ENCODE measurements around the gene KCTD1.
"Not testable (repeated sequence)": the region's sequence is repeated elsewhere in the genome, so short reads cannot be mapped to it uniquely, and the experiment has no call there.

Gene KCTD1

DNA sequence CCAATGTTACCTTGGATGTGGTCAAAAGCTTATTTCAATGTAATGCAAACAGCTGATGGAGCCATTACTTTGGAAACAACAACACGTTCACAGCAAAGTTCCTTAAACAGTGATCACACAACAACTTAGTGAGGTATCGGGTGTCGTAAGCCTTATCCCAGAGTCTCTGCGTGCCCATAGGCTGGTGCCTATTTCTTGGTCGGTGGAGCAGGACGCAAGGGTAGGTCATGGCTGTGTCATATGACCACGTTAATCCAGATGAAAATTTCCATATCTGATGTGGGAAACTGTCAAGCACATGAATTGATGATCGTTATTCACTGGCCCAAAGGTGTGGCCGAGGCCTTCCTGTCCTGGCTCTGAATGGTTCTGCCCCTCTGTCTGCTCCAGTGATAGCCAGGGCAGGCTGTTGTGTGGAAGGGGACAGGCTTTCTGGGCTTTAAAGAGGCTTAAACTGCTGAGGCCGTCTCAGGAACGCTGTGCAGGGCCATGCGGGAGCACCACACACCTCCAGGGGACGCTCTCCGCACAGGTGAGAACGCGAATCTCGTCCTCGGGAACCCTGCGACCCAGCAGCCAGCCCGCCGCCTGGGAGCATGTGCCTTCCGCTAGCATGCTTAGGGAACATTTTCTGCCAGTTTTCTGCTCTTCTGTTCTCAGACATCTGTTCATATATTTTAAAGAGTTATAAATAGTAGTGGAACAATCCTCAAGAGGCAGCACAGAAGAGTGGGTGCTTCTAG lies 90.6 kb downstream of the KCTD1 start:
- DNase-seq (ENCODE audit: low spot score) = peak; percentile 64

DNA sequence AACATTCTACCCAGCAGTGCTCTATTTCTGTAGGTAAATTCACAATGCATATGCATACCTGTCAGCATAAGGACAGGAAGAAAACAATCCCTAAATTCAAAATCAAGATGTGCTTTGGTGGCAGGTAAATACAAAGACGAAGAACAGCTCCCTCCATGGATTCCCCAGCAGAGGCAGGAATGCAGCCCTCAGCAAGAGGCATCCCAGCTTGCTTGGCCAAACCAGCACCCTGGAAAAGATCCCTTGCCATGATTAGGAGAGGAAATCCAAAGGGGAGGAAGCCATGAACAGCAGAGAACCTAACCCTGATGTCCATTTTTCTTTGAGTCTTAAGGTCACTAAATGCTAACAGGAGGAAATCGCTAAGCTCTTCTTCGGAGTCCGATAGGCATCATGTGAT lies 91.2 kb downstream of the KCTD1 start:
- DNase-seq (ENCODE audit: low spot score) = no peak

DNA sequence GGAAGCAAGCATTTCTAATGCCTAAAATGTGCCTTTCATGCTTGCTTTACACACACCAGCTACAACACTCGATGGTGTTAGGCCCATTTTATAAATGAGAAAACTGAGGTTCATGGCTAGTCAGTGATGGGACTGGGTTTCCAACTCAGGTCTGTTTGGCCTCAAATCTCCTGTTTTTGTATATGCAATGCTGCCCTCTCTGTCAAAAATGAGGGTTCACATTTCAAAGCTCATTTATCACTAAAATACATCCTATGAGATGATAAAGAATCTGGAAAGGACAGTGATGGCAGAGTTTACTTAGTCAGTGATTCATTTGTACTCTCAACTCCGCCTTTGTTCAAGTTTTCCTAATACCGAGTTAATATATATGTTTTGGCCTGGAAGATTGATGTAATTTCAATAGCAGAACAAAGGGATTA lies 92.3 kb downstream of the KCTD1 start:
- DNase-seq (ENCODE audit: low spot score) = no peak

DNA sequence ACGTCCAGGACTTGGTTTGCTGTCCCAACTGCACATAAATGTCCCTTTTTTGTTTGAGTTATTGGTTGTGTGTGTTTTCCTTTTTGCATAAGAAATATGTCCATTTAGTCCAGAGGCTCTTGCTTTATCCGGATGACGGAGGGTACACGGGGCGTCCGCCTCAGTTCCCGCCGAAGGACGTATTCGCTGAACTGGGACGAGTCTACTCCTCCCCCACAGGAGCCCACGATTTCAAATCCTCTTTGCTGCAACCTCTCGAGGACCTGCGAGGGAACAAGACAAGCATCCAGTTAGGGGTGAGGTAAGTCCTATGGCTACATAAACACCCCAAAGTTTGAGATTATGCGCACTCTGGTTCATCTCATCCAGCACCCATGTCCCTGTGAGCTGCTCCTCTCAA lies 92.7 kb downstream of the KCTD1 start:
- DNase-seq (ENCODE audit: low spot score) = no peak

DNA sequence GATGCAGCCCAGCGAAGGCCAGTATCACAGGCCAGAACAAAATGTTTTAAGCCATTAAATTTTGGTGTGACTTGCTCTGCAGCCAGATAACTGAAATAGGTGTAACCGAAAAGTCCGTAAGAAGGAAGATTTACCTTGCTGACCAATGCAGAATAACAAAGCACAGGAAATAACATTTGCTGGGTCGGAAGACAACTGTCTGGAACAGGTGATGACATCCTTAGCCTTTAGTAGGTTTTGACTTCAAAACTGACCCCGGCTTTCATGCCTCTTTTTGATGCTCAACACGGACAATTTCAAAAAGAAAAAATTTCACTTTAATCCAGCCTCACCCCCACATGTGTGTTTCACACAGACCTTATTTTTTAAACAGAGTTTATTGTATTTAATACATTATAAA lies 93.7 kb downstream of the KCTD1 start:
- no peak for DNase-seq (ENCODE audit: low spot score)

DNA sequence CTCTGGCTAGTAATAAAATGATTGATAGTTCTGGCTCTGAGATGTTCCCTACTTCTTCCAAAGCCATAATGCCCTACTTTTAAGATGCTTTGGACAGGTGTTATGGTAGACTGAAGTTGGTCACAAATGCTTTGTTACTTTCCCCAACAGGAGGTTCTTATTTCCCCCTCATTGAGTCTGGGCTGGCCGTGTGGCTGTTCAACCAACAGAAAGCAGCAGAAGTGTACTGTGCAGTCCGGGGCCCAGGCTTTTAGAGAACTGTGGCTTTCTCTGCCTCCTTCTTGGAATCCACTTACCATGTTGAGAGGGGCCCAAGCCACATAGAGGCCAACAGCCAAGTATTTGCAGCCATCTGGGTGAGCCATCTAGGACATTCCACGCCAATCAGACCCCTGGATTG lies 94.2 kb downstream of the KCTD1 start:
- no peak for DNase-seq (ENCODE audit: low spot score)

DNA sequence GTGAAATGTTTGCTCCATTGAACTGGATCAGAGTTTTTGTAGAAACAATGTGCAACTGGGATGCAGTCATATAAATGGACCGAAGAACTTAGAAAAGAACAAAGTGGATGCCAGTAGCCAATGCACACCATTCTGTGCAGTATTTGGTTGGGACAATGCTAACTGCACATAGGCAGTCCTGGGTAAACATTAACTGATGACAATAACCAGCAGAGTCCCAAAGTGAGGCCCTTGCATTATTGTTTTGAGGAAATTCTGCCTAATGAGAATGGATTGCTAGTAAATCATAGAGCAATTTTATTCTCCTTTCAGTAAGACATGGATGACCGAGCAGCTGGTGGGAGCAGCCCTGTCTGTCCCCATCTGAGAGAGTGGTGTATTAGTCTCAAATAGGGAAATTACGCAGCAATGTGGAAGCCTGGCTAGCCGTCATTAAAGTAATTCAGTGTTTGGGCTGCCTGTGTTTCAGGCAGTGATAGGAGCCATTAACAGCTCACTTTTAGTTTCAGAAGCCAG lies 94.9 kb downstream of the KCTD1 start:
- DNase-seq (ENCODE audit: low spot score) = no peak

DNA sequence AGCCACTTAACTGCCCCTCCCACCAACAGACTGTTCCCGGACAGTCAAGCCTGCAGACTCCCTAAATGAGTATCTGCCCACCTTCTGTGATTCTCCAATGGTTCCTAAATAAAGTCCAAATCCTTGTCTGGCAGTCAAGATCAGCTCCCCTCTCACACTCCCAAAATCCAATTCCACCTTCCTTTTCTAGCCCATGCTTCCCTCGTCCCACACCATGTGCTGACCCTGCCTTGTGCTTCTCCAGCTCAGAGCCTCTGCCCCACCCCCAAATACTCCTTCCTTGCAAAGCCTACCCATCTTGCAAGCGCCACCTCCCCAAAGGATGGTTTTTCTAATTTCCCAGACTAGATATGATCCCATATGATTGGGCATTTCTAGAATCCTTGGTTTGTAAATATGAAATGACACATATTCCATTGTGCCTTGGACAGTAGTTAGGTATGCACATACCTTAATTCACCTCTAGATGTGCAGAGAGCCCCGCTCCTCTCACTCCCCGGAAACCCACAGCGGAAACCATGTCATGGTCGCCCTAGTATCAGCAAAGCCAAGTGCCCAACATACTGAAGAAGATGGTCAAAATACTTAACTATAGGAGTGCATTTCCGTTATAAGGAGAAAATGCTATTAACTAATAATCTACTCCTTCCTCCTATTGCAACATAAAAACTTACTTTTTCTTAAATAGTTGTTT lies 97.2 kb downstream of the KCTD1 start:
- no peak for DNase-seq (ENCODE audit: low spot score)

DNA sequence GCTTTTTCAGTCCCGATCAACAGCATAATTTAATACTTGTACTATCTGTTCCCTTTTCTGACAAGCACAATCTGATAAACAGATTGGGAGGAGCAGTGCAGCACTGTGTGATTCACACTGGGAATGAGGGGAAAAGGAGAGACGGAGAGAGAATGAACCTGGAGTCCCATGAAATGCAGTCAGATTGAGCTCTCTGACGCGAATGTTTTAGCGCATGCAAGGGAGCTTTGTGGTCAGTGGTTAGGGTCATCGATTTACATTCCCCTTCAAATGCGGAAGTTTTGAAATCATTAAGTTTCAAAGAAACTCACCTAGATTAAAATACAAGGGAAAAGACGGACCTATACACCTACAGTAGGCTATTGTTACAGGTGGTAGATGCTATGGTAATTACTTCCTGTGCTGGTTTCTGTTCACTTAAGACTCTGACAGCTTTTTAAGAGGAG lies 99.6 kb downstream of the KCTD1 start:
- DNase-seq (ENCODE audit: low spot score) = no peak

DNA sequence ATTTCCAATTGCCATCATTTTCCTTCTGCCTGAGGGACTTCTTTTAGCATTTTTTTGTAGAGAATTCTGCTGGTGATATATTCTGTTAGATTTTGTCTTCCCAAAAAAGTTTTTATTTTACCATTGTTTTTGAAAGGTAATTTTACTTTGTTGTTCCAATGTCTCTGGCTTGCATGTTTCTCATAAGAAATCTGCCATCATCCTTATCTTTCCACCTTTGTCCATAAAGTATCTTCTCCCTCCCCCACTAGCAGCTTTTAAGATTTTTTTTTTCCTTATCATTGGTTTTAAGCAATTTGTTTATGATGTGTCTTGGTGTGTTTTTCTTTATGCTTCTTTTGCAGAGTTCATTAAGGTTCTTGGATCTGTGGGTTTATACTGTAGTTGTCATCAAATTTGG lies 104.5 kb downstream of the KCTD1 start:
- no peak for DNase-seq (ENCODE audit: low spot score)

DNA sequence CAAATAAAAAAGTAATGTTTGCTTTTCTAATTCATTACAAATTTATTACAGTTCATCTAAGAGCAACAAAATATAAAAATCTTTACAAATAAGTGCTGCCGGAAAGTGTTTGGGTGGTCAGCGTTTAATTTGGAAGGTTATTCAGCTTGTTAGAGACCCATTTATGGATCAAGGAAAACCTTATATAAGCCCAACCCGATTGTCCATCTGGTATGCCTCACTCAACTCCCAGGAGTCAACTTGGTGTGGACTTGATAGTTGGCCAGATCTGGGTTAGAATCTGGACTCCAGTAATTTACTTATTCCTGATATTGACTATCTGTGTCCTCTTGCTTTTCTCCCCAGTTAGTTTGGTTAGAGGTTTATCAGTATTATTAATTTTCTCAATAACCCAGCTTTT lies 106.2 kb downstream of the KCTD1 start:
- DNase-seq (ENCODE audit: low spot score) = no peak

DNA sequence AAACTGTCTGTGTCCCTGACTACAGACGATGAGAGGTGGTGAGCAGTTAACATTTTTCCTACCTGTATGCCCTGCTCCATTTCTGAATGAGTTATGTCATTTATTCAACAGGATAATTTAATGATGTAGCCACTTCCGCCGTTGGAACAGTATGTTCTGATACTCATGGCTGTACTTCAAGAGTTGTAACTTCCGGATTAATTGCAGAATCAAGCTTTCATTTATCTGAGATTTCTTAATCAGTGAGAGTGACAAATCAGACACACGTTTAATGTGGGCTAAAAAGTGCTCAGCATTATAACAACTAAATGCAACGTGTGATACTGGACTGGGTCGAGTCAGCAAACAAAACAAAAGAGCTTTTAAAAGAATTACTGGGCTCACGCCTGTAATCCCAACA lies 107.7 kb downstream of the KCTD1 start:
- DNase-seq (ENCODE audit: low spot score) = no peak

DNA sequence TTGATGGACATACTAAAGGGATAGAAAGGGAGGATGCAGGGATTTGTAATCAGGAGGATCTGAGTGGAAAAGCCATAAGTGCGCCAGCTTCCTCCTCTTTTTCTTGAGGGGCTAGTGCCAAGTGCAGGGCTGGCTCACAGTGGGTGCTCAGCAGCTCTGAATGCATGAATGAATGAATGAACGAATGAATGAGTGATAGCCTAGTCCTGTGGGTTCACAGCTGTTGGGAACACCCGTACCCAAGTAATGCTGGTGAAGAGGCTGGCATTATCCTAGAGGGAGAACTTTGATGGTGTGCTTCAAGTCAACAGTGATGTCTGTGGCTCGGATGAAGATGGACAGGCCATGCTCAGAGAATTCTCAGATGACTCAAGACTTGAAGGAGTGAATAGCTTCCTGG lies 108.8 kb downstream of the KCTD1 start:
- DNase-seq (ENCODE audit: low spot score) = no peak

DNA sequence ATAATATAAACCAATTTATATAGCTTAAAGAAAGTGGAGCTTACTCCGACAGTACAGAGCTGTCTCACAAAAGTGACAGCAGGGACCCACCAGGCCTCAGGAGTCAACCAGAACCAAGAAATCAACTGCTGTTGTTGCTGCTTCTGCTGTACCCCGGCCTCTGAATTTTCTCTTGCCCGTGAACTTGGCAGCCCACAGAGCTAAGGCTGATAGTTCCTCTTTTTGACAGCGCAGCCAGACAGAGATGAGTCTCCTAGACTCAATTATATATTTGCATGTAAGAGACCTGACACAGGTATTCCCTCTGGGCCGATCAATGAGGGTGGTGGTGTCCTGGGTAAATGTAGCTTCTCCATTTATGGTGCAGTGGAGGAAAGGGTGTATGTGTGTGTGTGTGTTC lies 109.4 kb downstream of the KCTD1 start:
- no peak for DNase-seq (ENCODE audit: low spot score)

DNA sequence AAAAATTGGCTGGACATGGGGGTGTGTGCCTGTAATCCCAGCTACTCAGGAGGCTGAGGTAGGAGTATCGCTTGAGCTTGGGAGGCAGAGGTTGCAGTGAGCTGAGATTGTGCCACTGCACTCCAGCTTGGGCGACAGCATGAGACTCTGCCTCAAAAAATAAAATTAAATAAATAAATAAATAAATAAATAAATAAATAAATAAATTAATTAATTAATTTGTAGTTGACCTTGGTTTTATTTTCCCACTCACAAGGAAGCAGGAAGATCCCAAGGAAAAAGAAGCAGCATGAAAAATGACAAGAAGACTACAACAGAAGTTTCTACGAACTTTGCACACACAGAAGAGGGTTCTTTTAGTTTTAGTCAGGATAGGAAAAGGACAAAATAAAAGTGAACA lies 110.7 kb downstream of the KCTD1 start:
- DNase-seq (ENCODE audit: low spot score) = not testable (repeated sequence)

DNA sequence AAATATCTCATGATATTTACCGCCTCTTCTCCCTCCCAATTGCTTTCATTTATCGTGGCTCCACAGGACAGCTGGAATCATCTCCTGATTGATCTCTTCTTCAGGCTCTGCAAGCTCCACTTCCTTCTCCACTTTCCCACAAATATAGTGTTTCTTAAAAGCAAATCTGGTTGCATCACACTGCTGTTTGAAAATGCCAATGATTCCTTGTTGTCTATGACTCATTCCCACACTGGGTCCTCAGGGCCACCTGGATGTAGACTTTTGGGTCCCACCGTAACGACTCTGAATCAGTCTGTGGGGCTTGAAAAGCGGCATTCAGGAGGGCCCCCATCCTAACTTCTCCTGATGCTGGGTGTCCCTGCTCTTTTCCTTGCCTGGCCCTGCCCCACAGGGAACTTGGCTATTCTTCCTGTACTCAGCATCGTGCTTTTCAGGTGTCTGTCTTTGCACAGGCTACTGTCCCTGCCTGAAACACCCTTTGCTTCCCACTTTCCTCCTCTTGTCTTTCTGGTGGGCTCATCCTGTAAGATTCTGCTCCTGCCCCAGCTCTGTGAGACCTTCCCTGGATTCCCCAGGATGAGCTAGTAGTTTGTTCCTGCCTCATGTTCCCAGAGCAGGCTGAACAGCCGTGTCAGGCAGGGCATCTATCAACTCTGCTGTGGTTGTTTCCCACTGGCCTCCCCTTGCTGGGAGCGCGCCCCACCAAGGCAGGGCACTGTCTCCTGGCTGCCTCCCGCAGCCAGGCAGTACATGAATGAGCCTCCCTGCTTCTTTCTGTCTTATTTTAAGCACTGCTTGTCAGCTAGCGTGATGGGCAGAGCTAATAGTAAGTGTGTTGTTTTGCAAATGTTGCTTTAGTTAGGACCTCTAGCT lies 111.9 kb downstream of the KCTD1 start:
- DNase-seq (ENCODE audit: low spot score) = no peak

DNA sequence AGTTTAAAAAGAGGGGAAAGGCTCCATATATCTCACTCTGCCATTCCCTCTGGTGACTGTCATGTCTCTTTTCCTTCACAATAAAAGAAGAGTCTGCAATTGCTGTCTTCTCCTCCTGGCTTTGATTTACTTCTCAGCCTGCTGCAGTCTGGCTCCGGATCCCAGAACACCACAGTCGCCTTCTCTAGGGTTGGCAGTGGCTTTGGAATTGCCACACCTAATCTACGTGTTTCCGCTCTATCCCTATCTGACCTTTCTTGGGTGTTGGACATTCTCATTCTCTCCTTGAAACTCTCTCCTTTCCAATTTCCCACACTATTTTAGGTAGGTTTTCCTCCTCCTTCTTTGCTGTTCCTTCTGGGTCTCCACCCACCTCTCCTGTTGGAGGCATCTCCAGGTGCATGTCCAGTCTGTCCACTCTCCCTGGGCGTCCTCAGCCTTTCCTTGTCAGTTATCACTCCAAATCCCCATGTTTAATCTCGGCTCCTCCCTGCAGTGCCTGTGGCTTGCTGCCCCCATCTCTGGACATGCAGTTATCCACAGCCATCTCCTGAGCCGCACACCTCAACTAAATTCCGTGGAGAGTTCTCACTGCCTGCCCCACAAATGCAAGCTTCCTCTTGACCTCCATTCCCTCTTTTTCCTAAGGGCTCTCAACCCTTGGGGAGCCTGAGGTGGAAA lies 112.8 kb downstream of the KCTD1 start:
- DNase-seq (ENCODE audit: low spot score) = no peak

DNA sequence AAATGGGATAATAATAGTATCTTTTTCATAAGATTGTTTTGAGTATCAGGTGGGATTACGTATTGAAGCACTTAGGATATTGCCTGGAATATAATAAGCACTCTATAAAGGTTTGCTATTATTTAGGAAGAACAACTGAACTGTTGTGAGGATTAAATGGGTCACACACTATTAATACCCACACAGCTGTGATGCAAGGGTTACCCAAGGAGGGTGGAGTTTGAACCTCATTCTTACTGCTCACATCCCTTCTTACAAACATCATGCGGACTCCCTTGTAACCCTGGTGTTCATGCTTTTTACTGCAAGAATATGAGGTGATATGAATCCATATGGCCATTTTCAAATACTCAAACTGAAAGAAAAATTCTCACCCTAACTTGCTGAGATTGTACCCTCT lies 113.5 kb downstream of the KCTD1 start:
- DNase-seq (ENCODE audit: low spot score) = no peak

DNA sequence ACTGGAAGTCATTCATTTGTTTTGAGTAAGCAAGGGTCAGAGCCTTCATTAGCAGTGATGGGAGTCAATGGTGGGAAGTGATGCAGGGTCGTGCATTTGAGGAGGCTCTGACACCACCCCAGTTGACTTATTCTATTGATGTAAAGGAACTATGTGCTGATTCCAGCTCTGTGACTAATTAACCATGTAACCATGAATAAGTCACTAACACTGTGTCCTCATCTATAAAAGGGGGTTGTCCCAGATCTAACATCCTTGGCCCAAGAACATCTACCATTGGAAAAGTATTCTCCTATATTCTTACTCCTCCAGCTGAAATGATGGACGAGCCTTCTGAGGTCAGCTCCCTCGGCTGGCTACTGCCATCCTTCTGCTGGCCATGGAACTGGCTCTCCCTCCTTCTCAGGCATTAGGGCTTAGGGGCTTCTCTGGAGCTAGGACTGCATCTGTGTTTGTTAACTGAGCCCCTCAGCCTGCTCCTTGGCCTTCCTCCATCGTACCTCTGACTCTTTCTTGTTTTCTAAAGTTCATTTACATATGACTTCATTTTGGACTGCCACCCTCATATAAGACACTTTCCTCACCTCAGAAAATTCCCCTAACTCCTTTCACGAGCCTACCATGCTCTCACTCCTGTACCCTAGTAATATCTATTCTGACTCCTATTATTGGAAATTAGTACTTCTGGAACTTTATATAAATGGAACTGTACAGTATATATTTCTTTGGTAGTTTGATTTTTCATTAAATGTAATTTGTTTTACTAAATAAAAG lies 115.5 kb downstream of the KCTD1 start:
- DNase-seq (ENCODE audit: low spot score) = no peak

DNA sequence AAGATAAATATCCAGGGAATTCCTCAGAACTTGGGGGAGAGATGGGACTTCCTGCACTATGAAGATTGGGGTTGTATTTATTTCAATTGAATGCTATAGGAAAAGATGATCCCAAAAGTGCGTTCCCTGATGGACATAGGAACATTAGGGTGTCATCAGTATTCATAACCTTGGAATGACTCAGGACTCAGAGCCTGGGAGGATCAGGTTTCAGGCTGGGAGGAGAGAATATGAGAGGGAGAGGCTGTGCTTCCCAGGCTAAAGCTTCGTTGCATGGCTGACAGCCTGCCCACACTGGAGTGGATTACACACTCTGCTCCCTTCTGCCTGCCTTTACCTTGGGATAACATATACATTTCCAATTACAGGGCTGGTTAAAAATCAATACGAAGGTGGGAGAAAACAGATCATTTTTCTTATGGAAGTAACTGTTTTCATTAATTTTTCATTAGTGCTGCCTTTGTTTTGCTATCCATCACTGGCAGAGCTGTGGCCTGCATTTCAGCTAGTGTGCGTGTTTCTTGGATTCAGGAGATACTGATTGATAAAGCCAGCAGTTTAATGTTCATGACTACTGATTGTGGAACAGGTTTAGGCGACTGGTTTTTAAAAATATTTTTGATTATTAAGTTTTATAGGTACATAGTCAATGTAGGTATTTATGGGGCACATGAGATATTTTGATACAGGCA lies 118.7 kb downstream of the KCTD1 start:
- DNase-seq (ENCODE audit: low spot score) = no peak

DNA sequence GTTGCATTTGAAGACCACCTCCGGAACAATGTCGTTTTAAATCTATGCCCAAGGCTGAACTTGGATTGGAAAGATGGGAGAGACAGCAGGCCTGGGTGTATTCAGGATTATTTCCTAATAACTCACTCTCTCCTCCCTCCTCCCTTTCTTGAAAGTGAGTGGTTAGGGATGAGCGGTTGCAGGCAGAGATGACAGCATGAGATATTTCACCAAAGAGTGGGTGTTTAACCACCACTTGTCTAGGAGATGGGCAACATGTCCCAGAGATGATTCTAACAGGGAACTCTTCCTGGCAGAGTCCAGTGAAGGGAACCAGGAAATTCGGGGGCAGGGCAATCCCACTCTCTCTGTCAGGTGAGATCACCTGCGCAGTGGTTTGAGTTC lies 123.2 kb downstream of the KCTD1 start:
- no peak for DNase-seq (ENCODE audit: low spot score)
